Islet of Langerhans (tissue), 1 donor: ENCODE data around the gene TAS2R13.

ENCODE experiments used
- FAIRE-seq: peaks from one replicate; lab custom pipeline; 2011; peaks lifted over from hg19 to GRCh38; lab: Jason Lieb, UNC

TAS2R13 gene

DNA sequence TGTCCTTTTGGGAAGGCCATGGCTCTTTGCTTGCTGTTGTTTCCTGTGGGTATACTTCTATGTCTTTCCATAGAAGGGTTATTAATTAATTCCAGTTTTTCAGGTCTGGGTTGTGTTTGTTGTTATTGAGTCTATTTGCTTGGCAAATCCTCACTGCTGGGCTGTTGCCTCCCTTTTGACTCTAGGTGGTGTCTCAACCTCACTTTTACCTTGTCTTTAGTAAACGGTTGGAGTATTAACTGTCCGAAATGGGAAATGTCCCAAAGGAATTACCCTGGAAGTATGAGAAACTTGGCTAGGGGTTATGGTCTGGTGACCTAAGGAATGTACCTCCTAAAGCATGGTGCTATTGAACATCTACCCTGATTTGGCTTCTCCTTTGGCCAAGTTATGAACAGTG is 42.0 kb downstream of the TAS2R13 start:
- no peak for FAIRE-seq

DNA sequence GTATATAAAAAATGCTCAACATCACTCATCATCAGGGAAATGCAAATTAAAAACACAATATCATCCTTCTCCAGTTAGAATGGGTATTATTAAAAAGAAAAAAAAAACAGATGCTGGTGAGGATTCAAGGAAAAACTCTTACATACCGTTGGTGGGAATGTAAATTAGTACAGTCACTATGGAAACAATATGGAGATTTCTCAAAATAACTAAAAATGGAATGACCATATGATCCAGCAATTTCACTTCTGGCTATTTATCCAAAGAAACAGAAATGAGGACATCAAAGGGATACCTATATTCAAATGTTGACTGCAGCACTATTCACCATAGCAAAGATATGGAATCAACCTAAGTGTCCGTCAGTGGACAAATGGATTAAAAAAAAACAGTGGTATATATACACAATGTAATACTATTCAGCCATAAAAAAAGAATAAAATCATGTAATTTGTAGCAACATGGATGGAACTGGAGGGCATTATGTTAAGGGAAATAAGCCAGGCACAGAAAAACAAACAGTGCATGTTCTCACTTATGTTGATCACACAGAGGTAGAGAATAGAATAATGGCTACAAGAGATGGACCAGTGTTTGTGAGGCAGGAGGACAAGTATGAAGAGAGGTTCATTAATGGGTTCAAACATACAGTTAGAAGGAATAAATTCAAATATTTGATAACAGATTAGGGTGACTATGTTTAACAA is 45.7 kb downstream of the TAS2R13 start:
- no peak for FAIRE-seq

DNA sequence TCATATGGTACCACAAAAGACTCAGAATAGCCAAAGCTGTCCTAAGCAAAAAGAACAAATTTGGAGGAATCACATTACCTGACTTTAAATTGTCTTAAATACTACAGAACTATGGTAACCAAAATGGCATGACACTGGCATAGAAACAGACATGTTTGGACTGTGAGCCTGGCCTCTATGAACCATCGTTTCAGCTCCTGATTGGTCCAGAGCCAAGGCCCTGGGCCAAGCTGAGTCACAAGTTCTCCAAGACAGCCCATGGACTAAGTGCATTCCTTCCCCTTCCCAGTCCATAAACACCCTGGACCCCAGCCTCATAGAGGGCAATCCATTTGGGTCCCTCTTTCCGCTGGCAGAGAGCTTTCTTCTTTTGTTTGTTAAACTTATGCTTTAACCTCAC is 48.0 kb downstream of the TAS2R13 start:
- no peak for FAIRE-seq
